HepG2 (cell line): ENCODE measurements around the gene KAT6B. TPM values are rescaled to one million over a fixed set of nuclear protein-coding genes. Genes with fewer than 3 reads are reported as not detected.

Experiments used
- CREM ChIP-seq, 2 experiments: sonication (generic) in 1 of 2; formaldehyde crosslinking in 1 of 2; IDR thresholded peaks; 2 replicates each; pipeline versions ENCODE4 v1.4.0 to v1.6.1; 2016 to 2020; ENCODE audit warnings: antibody characterized with exemption in 1 of 2, mild to moderate bottlenecking in 1 of 2, missing genetic modification reagents in 1 of 2
- DNMT3B ChIP-seq: conservative IDR thresholded peaks from 2 replicates; pipeline ENCODE4 v1.6.1; 2016; ENCODE audit warnings: missing biosample characterization, control low read depth
- FOXM1 ChIP-seq: sonication (generic); formaldehyde crosslinking; IDR thresholded peaks from 2 replicates; pipeline ENCODE4 v1.5.0; 2020; ENCODE audit warnings: missing genetic modification reagents
- GTF2F1 ChIP-seq: fragments of 150-350 bp; IDR thresholded peaks from 2 replicates; pipeline ENCODE4 v1.6.1; 2014; ENCODE audit warnings: low read length
- IRF1 ChIP-seq: sonication (generic); formaldehyde crosslinking; IDR thresholded peaks from 2 replicates; pipeline ENCODE4 v1.4.0; 2020; ENCODE audit warnings: low read depth, mild to moderate bottlenecking, missing genetic modification reagents
- KLF13 ChIP-seq: sonication (generic); formaldehyde crosslinking; IDR thresholded peaks from 2 replicates; pipeline ENCODE4 v1.4.0; 2020; ENCODE audit warnings: mild to moderate bottlenecking, missing genetic modification reagents
- NONO ChIP-seq, 2 experiments: fragments of 450-650 bp in 1 of 2; sonication (generic) in 1 of 2; formaldehyde crosslinking in 1 of 2; IDR thresholded peaks in 1 of 2; conservative IDR thresholded peaks in 1 of 2; 2 replicates each; pipeline versions ENCODE4 v1.6.1 to v1.8.0; 2017 to 2022; ENCODE audit warnings: mild to moderate bottlenecking in 1 of 2, missing genetic modification reagents in 1 of 2, moderate library complexity in 1 of 2
- NR2F1 ChIP-seq, 2 experiments: fragments of 450-650 bp in 1 of 2; formaldehyde crosslinking in 1 of 2; IDR thresholded peaks; 2 replicates each; pipeline versions ENCODE4 v1.5.0 to v1.6.1; 2016 to 2020; ENCODE audit warnings: mild to moderate bottlenecking in 1 of 2, missing compliant biosample characterization in 1 of 2, missing genetic modification reagents in 1 of 2, moderate library complexity in 1 of 2
- RBFOX2 ChIP-seq: fragments of 200-400 bp; formaldehyde crosslinking; IDR thresholded peaks from 2 replicates; pipeline ENCODE4 v1.6.1; 2017; ENCODE audit warnings: low read depth, mild to moderate bottlenecking, low read length
- SRF ChIP-seq: IDR thresholded peaks from 2 replicates; pipeline ENCODE4 v1.6.1; 2011; ENCODE audit warnings: mild to moderate bottlenecking, low read depth, low read length, moderate library complexity
- SUZ12 ChIP-seq: fragments of 150-350 bp; IDR thresholded peaks from 2 replicates; pipeline ENCODE4 v1.6.1; 2014; ENCODE audit warnings: low read depth, low read length
- ZKSCAN1 ChIP-seq: fragments of 150-350 bp; IDR thresholded peaks from 2 replicates; pipeline ENCODE4 v1.6.1; 2014; ENCODE audit warnings: low read length
- ZNF225 ChIP-seq: sonication (generic); formaldehyde crosslinking; IDR thresholded peaks from 2 replicates; pipeline ENCODE4 v1.4.0; 2020; ENCODE audit warnings: mild to moderate bottlenecking, missing genetic modification reagents
- ZNF547 ChIP-seq: sonication (generic); formaldehyde crosslinking; IDR thresholded peaks from 2 replicates; pipeline ENCODE4 v1.5.1; 2020; ENCODE audit warnings: mild to moderate bottlenecking, missing genetic modification reagents
- ZNF619 ChIP-seq: sonication (generic); formaldehyde crosslinking; IDR thresholded peaks from 2 replicates; pipeline ENCODE4 v1.4.0; 2020; ENCODE audit warnings: mild to moderate bottlenecking, missing genetic modification reagents
- ZNF724P ChIP-seq: sonication (generic); formaldehyde crosslinking; IDR thresholded peaks from 2 replicates; pipeline ENCODE4 v1.8.0; 2022; ENCODE audit warnings: missing genetic modification reagents, borderline replicate concordance
- ZNF75D ChIP-seq: sonication (generic); formaldehyde crosslinking; IDR thresholded peaks from 2 replicates; pipeline ENCODE4 v1.8.1; 2023; ENCODE audit warnings: missing genetic modification reagents, mild to moderate bottlenecking, borderline replicate concordance
- ZNF772 ChIP-seq: sonication (generic); formaldehyde crosslinking; IDR thresholded peaks from 2 replicates; pipeline ENCODE4 v1.5.0; 2020; ENCODE audit warnings: mild to moderate bottlenecking, missing genetic modification reagents
- ZNF816 ChIP-seq: sonication (generic); formaldehyde crosslinking; IDR thresholded peaks from 2 replicates; pipeline ENCODE4 v1.8.0; 2022; ENCODE audit warnings: missing genetic modification reagents, mild to moderate bottlenecking, borderline replicate concordance
- ZSCAN12 ChIP-seq: sonication (generic); formaldehyde crosslinking; IDR thresholded peaks from 2 replicates; pipeline ENCODE4 v1.9.0; 2021; ENCODE audit warnings: mild to moderate bottlenecking, missing genetic modification reagents
- ZSCAN20 ChIP-seq: sonication (generic); formaldehyde crosslinking; IDR thresholded peaks from 2 replicates; pipeline ENCODE4 v1.4.0; 2020; ENCODE audit warnings: missing genetic modification reagents, mild to moderate bottlenecking, borderline replicate concordance
- polyA plus RNA-seq, 8 experiments: library from polyadenylated mRNA; depleted of rRNA in 3 of 8; stranded (reverse) in 7 of 8; unstranded in 1 of 8; fragments of >200 nt; fragmentation: Illumina TruSeq in 4 of 8; extraction: Trizol in 4 of 8; gene quantifications; 2 replicates each; pipeline versions ENCODE4 v1.2.1 to v1.2.3, GENCODE V29; 2011 to 2016; ENCODE audit warnings: low read depth in 4 of 8, missing spikeins in 1 of 8, mixed read lengths in 1 of 8; ENCODE audit not compliant: insufficient read depth in 1 of 8
- total RNA-seq, 5 experiments: library from RNA; depleted of rRNA; stranded (reverse); fragments of >200 nt; fragmentation: Illumina TruSeq; extraction: Trizol; gene quantifications; 2 replicates each; pipeline ENCODE4 v1.2.3, GENCODE V29; 2016; ENCODE audit warnings: low read depth in 1 of 5
- TF ChIP-seq, protein P1 (sequence below): sonication (generic); formaldehyde crosslinking; IDR thresholded peaks from 2 replicates; pipeline ENCODE4 v1.8.0; 2022; ENCODE audit warnings: mild to moderate bottlenecking, missing genetic modification reagents; ENCODE audit not compliant: insufficient replicate concordance
- TF ChIP-seq, protein P2 (sequence below): sonication (generic); formaldehyde crosslinking; conservative IDR thresholded peaks from 2 replicates; pipeline ENCODE4 v1.8.0; 2022; ENCODE audit warnings: mild to moderate bottlenecking, moderate library complexity, missing genetic modification reagents
- TF ChIP-seq, protein P3 (sequence below): sonication (generic); formaldehyde crosslinking; IDR thresholded peaks from 2 replicates; pipeline ENCODE4 v1.4.0; 2020; ENCODE audit warnings: mild to moderate bottlenecking, missing genetic modification reagents, borderline replicate concordance

KAT6B gene
- total and polyA plus RNA-seq, 2 of the 13 experiments (the other 11 are each of a cell fraction or from before 2014, with no cell fraction given) = 3.0 to 9.5 TPM

GRCh38 chr10:74825371-74826141, 844 bp upstream of the KAT6B start (continued):
- TF ChIP-seq IRF1 (CRISPR knock-in tag) (no peak), ZNF724P (CRISPR knock-in tag) (no peak; the same call in 1 of the 2 replicates), SUZ12 (no peak), CREM (IDR thresholded peaks at IDR 0.05) (no peak), CREM (CRISPR knock-in tag; IDR thresholded peaks at IDR 0.05) (no peak), SRF (no peak), DNMT3B (no peak), RBFOX2 (peak; percentile 79), ZNF75D (CRISPR knock-in tag) (no peak), ZNF547 (CRISPR knock-in tag) (no peak), GTF2F1 (no peak), NR2F1 (CRISPR knock-in tag; IDR thresholded peaks at IDR 0.05) (no peak), ZSCAN12 (no peak), ZNF619 (CRISPR knock-in tag) (no peak), NONO (IDR thresholded peaks at IDR 0.05) (no peak), NONO (CRISPR knock-in tag; conservative IDR thresholded peaks at IDR 0.05) (0 out of 2 replicates have a peak, but pooled peaks have one; percentile 59), ZNF225 (CRISPR knock-in tag) (no peak), FOXM1 (CRISPR knock-in tag) (no peak), ZNF816 (CRISPR knock-in tag) (no peak; the same call in 1 of the 2 replicates), ZKSCAN1 (no peak), KLF13 (CRISPR knock-in tag) (no peak), ZSCAN20 (CRISPR knock-in tag) (peak; percentile 18; the same call in 1 of the 2 replicates), ZNF772 (CRISPR knock-in tag) (peak; percentile 43)
- TF ChIP-seq, protein P1, sequence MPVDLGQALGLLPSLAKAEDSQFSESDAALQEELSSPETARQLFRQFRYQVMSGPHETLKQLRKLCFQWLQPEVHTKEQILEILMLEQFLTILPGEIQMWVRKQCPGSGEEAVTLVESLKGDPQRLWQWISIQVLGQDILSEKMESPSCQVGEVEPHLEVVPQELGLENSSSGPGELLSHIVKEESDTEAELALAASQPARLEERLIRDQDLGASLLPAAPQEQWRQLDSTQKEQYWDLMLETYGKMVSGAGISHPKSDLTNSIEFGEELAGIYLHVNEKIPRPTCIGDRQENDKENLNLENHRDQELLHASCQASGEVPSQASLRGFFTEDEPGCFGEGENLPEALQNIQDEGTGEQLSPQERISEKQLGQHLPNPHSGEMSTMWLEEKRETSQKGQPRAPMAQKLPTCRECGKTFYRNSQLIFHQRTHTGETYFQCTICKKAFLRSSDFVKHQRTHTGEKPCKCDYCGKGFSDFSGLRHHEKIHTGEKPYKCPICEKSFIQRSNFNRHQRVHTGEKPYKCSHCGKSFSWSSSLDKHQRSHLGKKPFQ = no peak
- TF ChIP-seq, protein P2, sequence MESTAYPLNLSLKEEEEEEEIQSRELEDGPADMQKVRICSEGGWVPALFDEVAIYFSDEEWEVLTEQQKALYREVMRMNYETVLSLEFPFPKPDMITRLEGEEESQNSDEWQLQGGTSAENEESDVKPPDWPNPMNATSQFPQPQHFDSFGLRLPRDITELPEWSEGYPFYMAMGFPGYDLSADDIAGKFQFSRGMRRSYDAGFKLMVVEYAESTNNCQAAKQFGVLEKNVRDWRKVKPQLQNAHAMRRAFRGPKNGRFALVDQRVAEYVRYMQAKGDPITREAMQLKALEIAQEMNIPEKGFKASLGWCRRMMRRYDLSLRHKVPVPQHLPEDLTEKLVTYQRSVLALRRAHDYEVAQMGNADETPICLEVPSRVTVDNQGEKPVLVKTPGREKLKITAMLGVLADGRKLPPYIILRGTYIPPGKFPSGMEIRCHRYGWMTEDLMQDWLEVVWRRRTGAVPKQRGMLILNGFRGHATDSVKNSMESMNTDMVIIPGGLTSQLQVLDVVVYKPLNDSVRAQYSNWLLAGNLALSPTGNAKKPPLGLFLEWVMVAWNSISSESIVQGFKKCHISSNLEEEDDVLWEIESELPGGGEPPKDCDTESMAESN (CRISPR knock-in tag) = no peak
- TF ChIP-seq, protein P3, sequence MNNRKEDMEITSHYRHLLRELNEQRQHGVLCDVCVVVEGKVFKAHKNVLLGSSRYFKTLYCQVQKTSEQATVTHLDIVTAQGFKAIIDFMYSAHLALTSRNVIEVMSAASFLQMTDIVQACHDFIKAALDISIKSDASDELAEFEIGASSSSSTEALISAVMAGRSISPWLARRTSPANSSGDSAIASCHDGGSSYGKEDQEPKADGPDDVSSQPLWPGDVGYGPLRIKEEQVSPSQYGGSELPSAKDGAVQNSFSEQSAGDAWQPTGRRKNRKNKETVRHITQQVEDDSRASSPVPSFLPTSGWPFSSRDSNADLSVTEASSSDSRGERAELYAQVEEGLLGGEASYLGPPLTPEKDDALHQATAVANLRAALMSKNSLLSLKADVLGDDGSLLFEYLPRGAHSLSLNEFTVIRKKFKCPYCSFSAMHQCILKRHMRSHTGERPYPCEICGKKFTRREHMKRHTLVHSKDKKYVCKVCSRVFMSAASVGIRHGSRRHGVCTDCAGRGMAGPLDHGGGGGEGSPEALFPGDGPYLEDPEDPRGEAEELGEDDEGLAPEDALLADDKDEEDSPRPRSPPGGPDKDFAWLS (CRISPR knock-in tag) = no peak
